Umbilical cord (tissue), 2 donors: ENCODE data around the gene AKAP9. TPM values are rescaled to one million over a fixed set of nuclear protein-coding genes. Genes with fewer than 3 reads are reported as not detected.
A peak's percentile ranks its signal among the peaks of the same experiment; 100 is the strongest.
"Not testable (repeated sequence)": the region's sequence is repeated elsewhere in the genome, so short reads cannot be mapped to it uniquely, and the experiment has no call there.

Experiments
- DNase-seq: peaks from one replicate; pipeline ENCODE4 v3.0.0-alpha.2; 2015; ENCODE audit warnings: low spot score
- total RNA-seq: library from RNA; depleted of rRNA; stranded (reverse); fragments of >200 nt; gene quantifications from one replicate; pipeline ENCODE4 v1.2.3, GENCODE V29; 2014; ENCODE audit warnings: low replicate concordance; ENCODE audit not compliant: insufficient read depth

The AKAP9 gene
- total RNA-seq, 1 donor from 2014 or later, result 99.7 TPM

DNA sequence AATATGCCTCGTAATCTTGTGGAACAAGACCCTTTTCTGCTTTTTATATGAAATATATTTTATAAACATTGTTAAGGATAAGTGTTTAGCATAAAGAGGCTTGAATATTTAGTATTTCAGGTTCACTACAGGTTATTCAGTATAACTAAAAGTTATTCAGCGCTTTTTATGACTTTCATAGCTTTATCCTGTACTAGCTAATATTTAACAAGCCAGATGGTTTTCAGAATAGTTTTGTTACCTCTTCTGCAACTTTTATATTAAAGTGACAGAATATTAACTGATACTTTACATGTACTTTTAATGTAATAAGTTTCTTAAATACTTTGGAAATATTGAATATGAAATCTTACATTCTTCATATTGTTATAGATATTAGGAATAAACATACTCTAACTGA is 118.2 kb downstream of the AKAP9 start:
- no peak for DNase-seq

DNA sequence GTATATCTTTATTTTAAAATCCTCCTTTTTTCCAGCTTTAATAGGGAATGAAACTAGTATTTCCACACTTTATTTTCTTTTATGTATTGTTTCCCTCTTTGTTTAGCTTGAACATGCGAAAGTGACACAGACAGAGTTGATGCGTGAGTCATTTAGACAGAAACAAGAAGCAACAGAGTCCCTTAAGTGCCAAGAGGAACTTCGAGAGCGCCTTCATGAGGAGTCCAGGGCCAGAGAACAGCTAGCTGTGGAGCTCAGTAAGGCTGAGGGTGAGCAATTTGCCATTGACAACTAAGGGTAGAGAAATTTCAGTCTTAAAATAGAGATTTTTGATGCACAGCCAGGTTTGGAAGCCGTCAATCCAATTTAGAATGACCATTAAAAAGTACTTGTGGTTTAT is 120.5 kb downstream of the AKAP9 start:
- peak; percentile 11 for DNase-seq

- DNase-seq, result no peak
Measured at GRCh38 chr7:92064438-92065029, 123.9 kb downstream of the AKAP9 start.

DNA sequence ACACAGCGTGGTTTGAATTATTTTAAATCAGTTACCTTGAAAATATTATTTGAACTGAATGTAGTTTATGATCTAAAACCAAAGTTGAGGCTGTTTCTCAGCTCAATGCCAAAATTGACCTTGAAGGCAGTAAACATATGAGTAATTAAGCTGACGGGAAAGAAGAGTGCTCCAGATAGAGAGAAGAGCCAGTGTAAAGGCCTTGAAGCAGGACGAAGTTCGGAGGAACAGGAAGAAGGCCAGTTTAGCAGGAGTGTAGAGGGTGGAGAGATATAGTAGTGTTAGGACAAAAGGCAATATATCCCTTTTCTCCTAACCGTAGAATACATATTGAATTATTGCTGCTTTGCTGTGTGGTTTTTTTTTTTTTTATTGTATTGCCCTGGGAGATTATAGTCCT is 130.4 kb downstream of the AKAP9 start:
- DNase-seq, result no peak

GRCh38 chr7:92072121-92072520 is 131.5 kb downstream of the AKAP9 start:
- DNase-seq, result no peak

- DNase-seq, result no peak
Measured at GRCh38 chr7:92072708-92073107, 132.0 kb downstream of the AKAP9 start.

- DNase-seq, result no peak
Measured at GRCh38 chr7:92075455-92076158, 134.9 kb downstream of the AKAP9 start.

- peak; percentile 45 for DNase-seq
Measured at GRCh38 chr7:92076509-92076908, 135.8 kb downstream of the AKAP9 start.

- not testable (repeated sequence) for DNase-seq
Measured at GRCh38 chr7:92083922-92084321, 143.3 kb downstream of the AKAP9 start.

GRCh38 chr7:92088266-92088665 is 147.6 kb downstream of the AKAP9 start:
- DNase-seq, result no peak

DNA sequence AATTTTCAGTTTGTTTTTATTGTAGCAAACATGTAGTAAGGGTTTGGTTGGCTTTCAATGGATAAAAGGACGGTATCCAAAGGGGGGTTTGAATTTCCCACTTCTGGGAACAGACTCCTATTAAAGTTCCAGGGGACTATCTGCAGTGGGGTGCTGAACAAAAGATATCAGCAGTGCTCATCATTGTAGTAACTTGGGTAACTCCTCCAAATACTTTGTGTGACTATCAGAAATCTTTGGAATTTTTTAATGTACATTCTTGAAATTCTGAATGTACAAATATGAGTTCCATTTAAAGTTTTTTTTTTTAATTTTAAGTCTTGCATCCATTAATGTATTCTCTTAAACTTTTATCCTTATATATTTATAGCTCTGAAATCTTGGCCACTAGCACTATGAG is 151.5 kb downstream of the AKAP9 start:
- no peak for DNase-seq

- no peak for DNase-seq
Measured at GRCh38 chr7:92095380-92095779, 154.7 kb downstream of the AKAP9 start.

GRCh38 chr7:92100534-92100933 is 159.9 kb downstream of the AKAP9 start:
- no peak for DNase-seq

- DNase-seq, result not testable (repeated sequence)
Measured at GRCh38 chr7:92102862-92103261, 162.2 kb downstream of the AKAP9 start.

GRCh38 chr7:92108821-92109220 is 168.2 kb downstream of the AKAP9 start:
- no peak for DNase-seq

DNA sequence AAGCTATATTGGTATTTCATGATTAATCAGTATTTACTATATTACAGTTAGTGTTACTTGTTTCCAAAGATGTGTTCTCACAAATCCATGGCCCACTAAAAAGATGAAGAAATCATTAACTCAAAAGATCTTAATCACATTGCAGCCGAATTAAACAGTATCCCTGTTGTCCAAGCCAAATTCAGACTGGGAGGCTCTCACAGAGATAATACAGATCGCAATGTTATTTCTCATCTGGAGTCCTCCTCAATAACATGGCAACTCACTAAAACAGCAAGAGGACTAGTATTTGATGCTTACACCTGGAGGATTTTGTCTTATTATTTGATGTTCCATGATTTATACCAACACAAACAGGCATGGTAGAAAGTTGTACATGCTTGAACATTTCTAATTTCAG is 170.2 kb downstream of the AKAP9 start:
- DNase-seq, result no peak

- no peak for DNase-seq
Measured at GRCh38 chr7:92115821-92116220, 175.2 kb downstream of the AKAP9 start.

GRCh38 chr7:92116949-92117348 is 176.3 kb downstream of the AKAP9 start:
- DNase-seq, result no peak

- DNase-seq, result no peak
Measured at GRCh38 chr7:92119213-92119759, 178.6 kb downstream of the AKAP9 start.

DNA sequence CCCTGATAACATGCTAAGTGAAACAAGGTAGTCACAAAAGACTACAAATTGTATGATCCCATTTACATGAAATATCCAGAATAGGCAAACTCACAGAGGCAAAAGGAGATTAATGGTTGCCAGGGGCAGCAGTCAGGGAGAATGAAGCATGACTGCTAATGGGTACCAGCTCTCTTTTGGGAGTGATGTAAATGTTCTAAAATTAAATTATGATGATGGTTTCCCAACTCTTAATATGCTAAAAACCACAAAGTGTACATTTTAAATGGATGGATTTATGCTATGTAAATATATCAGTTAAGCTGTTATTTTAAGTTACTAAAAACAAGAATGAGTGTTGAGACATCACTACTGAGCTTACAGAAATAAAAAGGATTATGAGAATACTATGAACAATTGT is 181.0 kb downstream of the AKAP9 start:
- no peak for DNase-seq

DNA sequence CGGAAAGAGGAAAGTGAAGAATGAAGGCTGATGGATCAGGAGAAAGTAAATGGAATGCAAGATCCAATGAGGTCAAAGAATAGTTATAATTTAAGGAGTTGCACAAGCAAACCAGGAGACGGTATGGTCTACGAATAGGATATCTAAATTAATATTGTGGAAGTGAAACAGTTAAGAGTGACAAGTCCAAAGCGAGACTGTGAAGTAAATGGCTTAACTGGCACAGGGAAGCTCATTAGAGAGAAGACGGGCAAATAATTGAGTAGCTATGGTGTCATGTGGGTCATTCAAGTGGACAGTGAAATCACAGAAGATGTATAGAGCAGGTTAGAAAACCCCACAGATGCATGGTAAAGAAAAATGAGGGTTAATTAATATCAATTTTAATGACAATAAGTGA is 190.4 kb downstream of the AKAP9 start:
- DNase-seq, result no peak

GRCh38 chr7:92131764-92132330 is 191.2 kb downstream of the AKAP9 start:
- DNase-seq, result no peak

DNA sequence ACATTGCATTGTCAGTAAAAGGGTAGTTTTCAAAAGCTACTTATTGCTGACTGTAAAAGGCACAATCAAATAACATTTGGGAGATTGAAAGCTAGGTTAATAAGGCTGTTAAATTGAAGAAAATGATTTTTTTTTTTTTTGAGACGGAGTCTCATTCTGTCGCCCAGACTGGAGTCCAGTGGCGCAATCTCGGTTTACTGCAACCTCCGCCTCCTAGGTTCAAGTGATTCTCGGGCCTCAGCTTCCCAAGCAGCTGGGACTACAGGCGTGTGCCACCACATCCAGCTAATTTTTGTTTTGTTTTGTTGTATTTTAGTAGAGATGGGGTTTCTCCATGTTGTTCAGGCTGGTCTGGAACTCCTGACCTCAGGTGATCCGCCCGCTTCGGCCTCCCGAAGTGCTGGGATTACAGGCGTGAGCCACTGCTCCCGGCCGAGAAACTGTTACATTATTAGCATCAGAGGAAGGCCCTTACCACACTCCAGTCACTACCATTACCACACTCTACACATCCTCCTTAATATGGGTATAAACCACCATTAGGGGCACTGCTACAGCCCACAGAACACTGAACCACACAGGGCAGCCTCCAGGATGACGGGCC is 192.6 kb downstream of the AKAP9 start:
- no peak for DNase-seq
